ENCODE data around the gene GNAZ.

GNAZ gene

DNA sequence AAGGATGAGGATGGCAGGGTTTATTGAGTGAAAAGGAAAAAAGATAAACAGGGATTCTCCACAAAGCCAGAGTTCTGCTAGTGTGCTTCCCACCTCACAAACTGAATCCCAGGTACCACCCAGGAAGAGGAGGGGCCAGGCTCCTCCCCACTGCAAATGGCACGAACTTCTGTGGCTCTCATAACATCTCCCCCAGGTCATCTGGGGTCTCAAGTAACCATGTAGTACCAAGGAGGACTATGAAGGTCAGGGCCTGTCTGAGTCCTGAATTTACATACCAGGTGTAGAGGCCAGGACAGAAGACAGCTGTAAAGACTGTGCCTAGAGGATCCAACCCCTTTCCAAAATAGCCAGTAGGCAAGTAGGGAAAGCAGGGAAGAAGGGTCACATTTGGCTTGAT lies 25.7 kb upstream of the GNAZ start:
- TF ChIP-seq CREB1 (IDR thresholded peaks at IDR 0.05; ENCODE audit: low read depth) = no peak
- no peak for TF ChIP-seq FOXM1 (IDR thresholded peaks at IDR 0.05; ENCODE audit: borderline replicate concordance, low read depth)
- no peak for TF ChIP-seq NFIC (IDR thresholded peaks at IDR 0.05)
- TF ChIP-seq USF1 (IDR thresholded peaks at IDR 0.05) = no peak
- TF ChIP-seq TEAD4 (IDR thresholded peaks at IDR 0.05) = no peak
- TF ChIP-seq EGR1 (IDR thresholded peaks at IDR 0.05) = no peak
- TF ChIP-seq EP300 (IDR thresholded peaks at IDR 0.05; ENCODE audit: borderline replicate concordance) = no peak
- no peak for TF ChIP-seq CEBPB (IDR thresholded peaks at IDR 0.05)
- no peak for TF ChIP-seq YY1 (IDR thresholded peaks at IDR 0.05; ENCODE audit: low read depth)
- no peak for TF ChIP-seq TCF12 (IDR thresholded peaks at IDR 0.05; ENCODE audit: low read depth)
- TF ChIP-seq REST (IDR thresholded peaks at IDR 0.05; ENCODE audit: low read depth) = no peak
- TF ChIP-seq RAD21 (IDR thresholded peaks at IDR 0.05; ENCODE audit: low read depth) = no peak
- no peak for TF ChIP-seq MAX (IDR thresholded peaks at IDR 0.05)

DNA sequence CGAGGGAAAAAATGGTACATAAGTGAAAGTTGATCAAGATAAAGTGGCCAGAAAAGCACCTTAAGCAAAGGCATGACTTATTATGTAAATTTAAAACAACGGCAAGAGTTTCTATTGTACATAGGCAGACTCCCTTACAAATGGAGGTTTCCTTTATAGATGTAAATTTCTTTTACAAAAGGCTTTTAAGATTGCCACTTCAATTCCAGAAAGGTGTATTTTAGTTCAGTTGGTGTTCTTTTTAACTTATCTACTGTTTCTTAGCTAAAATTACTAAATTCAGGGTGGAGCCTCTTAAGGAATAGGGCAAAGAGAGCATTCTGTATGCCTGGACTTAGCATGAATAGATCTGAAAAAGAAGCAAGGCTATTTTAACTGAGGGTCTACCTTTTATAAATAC lies 24.9 kb upstream of the GNAZ start:
- no peak for TF ChIP-seq ZBTB7A (IDR thresholded peaks at IDR 0.05; ENCODE audit: low read depth)
- TF ChIP-seq TAF1 (IDR thresholded peaks at IDR 0.05; ENCODE audit: low read depth) = no peak
- no peak for TF ChIP-seq EGR1 (IDR thresholded peaks at IDR 0.05)
- no peak for TF ChIP-seq TCF12 (IDR thresholded peaks at IDR 0.05; ENCODE audit: low read depth)
- no peak for TF ChIP-seq NFIC (IDR thresholded peaks at IDR 0.05)
- TF ChIP-seq CEBPB (IDR thresholded peaks at IDR 0.05) = no peak
- TF ChIP-seq RAD21 (IDR thresholded peaks at IDR 0.05; ENCODE audit: low read depth) = no peak
- no peak for TF ChIP-seq TEAD4 (IDR thresholded peaks at IDR 0.05)
- no peak for TF ChIP-seq YY1 (IDR thresholded peaks at IDR 0.05; ENCODE audit: low read depth)

DNA sequence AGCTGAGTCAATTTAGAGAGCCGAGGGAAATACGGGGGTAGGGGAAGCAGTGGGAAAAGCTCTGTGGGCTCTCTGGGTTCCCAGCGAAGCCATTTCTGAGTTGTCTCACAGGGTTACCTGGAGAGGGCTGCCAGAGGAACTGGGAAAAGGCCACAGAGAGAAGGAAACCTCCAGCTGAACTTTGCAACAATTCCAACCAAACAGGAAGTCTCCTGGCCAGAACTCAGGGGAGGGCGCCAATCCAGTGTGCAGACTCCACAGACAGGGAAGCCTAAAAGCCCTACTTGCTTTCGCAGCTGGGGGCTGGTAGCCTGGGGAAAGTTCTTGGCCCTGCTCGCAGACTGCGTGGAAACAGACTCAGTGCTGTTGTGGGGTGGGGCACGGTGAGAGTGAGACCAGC lies 23.1 kb upstream of the GNAZ start:
- no peak for TF ChIP-seq MAX (IDR thresholded peaks at IDR 0.05)
- TF ChIP-seq EGR1 (IDR thresholded peaks at IDR 0.05) = no peak
- TF ChIP-seq FOXM1 (IDR thresholded peaks at IDR 0.05; ENCODE audit: borderline replicate concordance, low read depth) = no peak
- TF ChIP-seq ZBTB7A (IDR thresholded peaks at IDR 0.05; ENCODE audit: low read depth) = no peak
- no peak for TF ChIP-seq EP300 (IDR thresholded peaks at IDR 0.05; ENCODE audit: borderline replicate concordance)
- no peak for TF ChIP-seq USF1 (IDR thresholded peaks at IDR 0.05)
- no peak for TF ChIP-seq RAD21 (IDR thresholded peaks at IDR 0.05; ENCODE audit: low read depth)
- TF ChIP-seq TEAD4 (IDR thresholded peaks at IDR 0.05) = no peak
- no peak for TF ChIP-seq TAF1 (IDR thresholded peaks at IDR 0.05; ENCODE audit: low read depth)
- TF ChIP-seq CEBPB (IDR thresholded peaks at IDR 0.05) = no peak
- no peak for TF ChIP-seq CREB1 (IDR thresholded peaks at IDR 0.05; ENCODE audit: low read depth)

DNA sequence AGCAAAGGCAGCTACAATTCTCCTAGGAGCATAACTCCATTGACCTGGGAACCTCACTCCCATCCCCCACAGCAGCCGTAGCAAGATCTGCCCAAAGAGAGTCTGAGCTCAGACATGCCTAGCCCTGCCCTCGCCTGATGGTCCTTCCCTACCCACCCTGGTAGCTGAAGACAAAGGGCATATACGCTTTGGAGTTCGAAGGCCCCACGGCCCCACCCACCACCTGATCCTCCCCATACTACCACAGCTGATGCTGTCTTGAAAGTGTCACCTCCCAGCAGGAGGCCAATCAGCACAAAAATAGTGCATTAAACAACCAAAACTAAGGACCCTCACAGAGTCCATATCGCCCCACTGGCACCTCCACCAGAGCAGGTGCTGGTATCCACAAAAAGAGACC lies 22.6 kb upstream of the GNAZ start:
- TF ChIP-seq USF1 (IDR thresholded peaks at IDR 0.05) = no peak
- TF ChIP-seq EGR1 (IDR thresholded peaks at IDR 0.05) = no peak
- TF ChIP-seq MAX (IDR thresholded peaks at IDR 0.05) = no peak
- no peak for TF ChIP-seq TCF12 (IDR thresholded peaks at IDR 0.05; ENCODE audit: low read depth)
- TF ChIP-seq YY1 (IDR thresholded peaks at IDR 0.05; ENCODE audit: low read depth) = no peak
- no peak for TF ChIP-seq TAF1 (IDR thresholded peaks at IDR 0.05; ENCODE audit: low read depth)
- no peak for TF ChIP-seq EP300 (IDR thresholded peaks at IDR 0.05; ENCODE audit: borderline replicate concordance)
- no peak for TF ChIP-seq RAD21 (IDR thresholded peaks at IDR 0.05; ENCODE audit: low read depth)
- no peak for TF ChIP-seq CREB1 (IDR thresholded peaks at IDR 0.05; ENCODE audit: low read depth)
- TF ChIP-seq NFIC (IDR thresholded peaks at IDR 0.05) = no peak
- no peak for TF ChIP-seq REST (IDR thresholded peaks at IDR 0.05; ENCODE audit: low read depth)
- TF ChIP-seq ZBTB7A (IDR thresholded peaks at IDR 0.05; ENCODE audit: low read depth) = no peak
- no peak for TF ChIP-seq FOXM1 (IDR thresholded peaks at IDR 0.05; ENCODE audit: borderline replicate concordance, low read depth)
- no peak for TF ChIP-seq CEBPB (IDR thresholded peaks at IDR 0.05)
- TF ChIP-seq TEAD4 (IDR thresholded peaks at IDR 0.05) = no peak

- TF ChIP-seq REST (IDR thresholded peaks at IDR 0.05; ENCODE audit: low read depth) (peak; percentile 88), TEAD4 (IDR thresholded peaks at IDR 0.05) (no peak), USF1 (IDR thresholded peaks at IDR 0.05) (no peak), TAF1 (IDR thresholded peaks at IDR 0.05; ENCODE audit: low read depth) (no peak), FOXM1 (IDR thresholded peaks at IDR 0.05; ENCODE audit: borderline replicate concordance, low read depth) (no peak), CEBPB (IDR thresholded peaks at IDR 0.05) (no peak), RAD21 (IDR thresholded peaks at IDR 0.05; ENCODE audit: low read depth) (no peak), MAX (IDR thresholded peaks at IDR 0.05) (no peak)
Observed at GRCh38 chr22:23053051-23053707, 17.1 kb upstream of the GNAZ start.

Measured in Ishikawa (cell line).